Liver (tissue), 9 donors: ENCODE data around the gene ZNF775. TPM values are rescaled to one million over a fixed set of nuclear protein-coding genes. Genes with fewer than 3 reads are reported as not detected.

ENCODE experiments used
- DNase-seq: peaks from one replicate; pipeline ENCODE4 v3.0.0-alpha.2; 2017; ENCODE audit warnings: low spot score
- H3K27ac ChIP-seq, 2 donors: one replicate each; pipeline ENCODE4 v1.7.0; 2013; ENCODE audit warnings: inconsistent platforms in 2 of 2, low read length in 2 of 2, control low read depth in 1 of 2, low read depth in 1 of 2, mild to moderate bottlenecking in 1 of 2
- H3K27me3 ChIP-seq, 4 donors: one replicate each; pipeline versions ENCODE4 v1.6.1 to v1.7.0; 2013; ENCODE audit warnings: low read length in 3 of 4, inconsistent platforms in 1 of 4, mild to moderate bottlenecking in 1 of 4, moderate library complexity in 1 of 4; ENCODE audit not compliant: control insufficient read depth in 4 of 4, insufficient read depth in 4 of 4
- H3K36me3 ChIP-seq, 4 donors: one replicate each; pipeline versions ENCODE4 v1.6.1 to v1.7.0; 2013; ENCODE audit warnings: low read length in 3 of 4, mild to moderate bottlenecking in 3 of 4, low read depth in 1 of 4, moderate library complexity in 1 of 4; ENCODE audit not compliant: control insufficient read depth in 4 of 4, insufficient read depth in 3 of 4
- H3K4me1 ChIP-seq, 4 donors: one replicate each; pipeline versions ENCODE4 v1.6.1 to v1.7.0; 2013; ENCODE audit warnings: low read length in 3 of 4, mild to moderate bottlenecking in 3 of 4, moderate library complexity in 1 of 4; ENCODE audit not compliant: control insufficient read depth in 4 of 4, insufficient read depth in 4 of 4
- H3K4me3 ChIP-seq, 3 donors: one replicate each; pipeline versions ENCODE4 v1.6.1 to v1.7.0; 2013; ENCODE audit warnings: low read length in 3 of 3, control low read depth in 1 of 3, low read depth in 1 of 3, mild to moderate bottlenecking in 1 of 3
- H3K9ac ChIP-seq, 2 donors: one replicate each; pipeline ENCODE4 v1.7.0; 2013; ENCODE audit warnings: low read length in 2 of 2, mild to moderate bottlenecking in 2 of 2, moderate library complexity in 2 of 2, control low read depth in 1 of 2, low read depth in 1 of 2
- H3K9me3 ChIP-seq, 4 donors: one replicate each; pipeline versions ENCODE4 v1.6.1 to v1.7.0; 2013; ENCODE audit warnings: low read length in 3 of 4; ENCODE audit not compliant: control insufficient read depth in 4 of 4
- CTCF ChIP-seq: fragments of 150-350 bp; IDR thresholded peaks from 2 replicates; pipeline ENCODE4 v1.5.1; 2017; ENCODE audit warnings: improper control_type of control experiment, low read depth, low read length; ENCODE audit not compliant: missing input control
- EGR1 ChIP-seq, 2 donors: IDR thresholded peaks; 2 replicates each; pipeline ENCODE4 v1.6.1; 2016 to 2018; ENCODE audit warnings: antibody characterized with exemption in 2 of 2, low read depth in 2 of 2
- FOXA1 ChIP-seq: IDR thresholded peaks from 2 replicates; pipeline ENCODE4 v1.6.1; 2016; ENCODE audit warnings: antibody characterized with exemption
- FOXA2 ChIP-seq: IDR thresholded peaks from 2 replicates; pipeline ENCODE4 v1.6.1; 2016; ENCODE audit warnings: antibody characterized with exemption
- GABPA ChIP-seq, 2 donors: IDR thresholded peaks in 1 of 2; conservative IDR thresholded peaks in 1 of 2; 2 replicates each; pipeline ENCODE4 v1.6.1; 2016; ENCODE audit warnings: antibody characterized with exemption in 2 of 2, mild to moderate bottlenecking in 1 of 2, moderate library complexity in 1 of 2
- HNF4A ChIP-seq, 2 donors: conservative IDR thresholded peaks; 2 replicates each; pipeline ENCODE4 v1.6.1; 2016; ENCODE audit warnings: antibody characterized with exemption in 2 of 2, mild to moderate bottlenecking in 2 of 2
- HNF4G ChIP-seq: IDR thresholded peaks from 2 replicates; pipeline ENCODE4 v1.6.1; 2016; ENCODE audit warnings: antibody characterized with exemption
- JUND ChIP-seq, 2 donors: IDR thresholded peaks; 2 replicates each; pipeline ENCODE4 v1.6.1; 2016; ENCODE audit warnings: antibody characterized with exemption in 2 of 2
- MAX ChIP-seq: IDR thresholded peaks from 2 replicates; pipeline ENCODE4 v1.6.1; 2016; ENCODE audit warnings: antibody characterized with exemption
- NR2F2 ChIP-seq: IDR thresholded peaks from 2 replicates; pipeline ENCODE4 v1.6.1; 2016; ENCODE audit warnings: antibody characterized with exemption
- RAD21 ChIP-seq, 2 donors: IDR thresholded peaks; 2 replicates each; pipeline ENCODE4 v1.6.1; 2016; ENCODE audit warnings: antibody characterized with exemption in 2 of 2, mild to moderate bottlenecking in 2 of 2
- REST ChIP-seq: IDR thresholded peaks from 2 replicates; pipeline ENCODE4 v1.6.1; 2016; ENCODE audit warnings: antibody characterized with exemption, mild to moderate bottlenecking
- RXRA ChIP-seq, 2 donors: IDR thresholded peaks; 2 replicates each; pipeline ENCODE4 v1.6.1; 2017 to 2018; ENCODE audit warnings: antibody characterized with exemption in 2 of 2, mild to moderate bottlenecking in 1 of 2
- SP1 ChIP-seq: IDR thresholded peaks from 2 replicates; pipeline ENCODE4 v1.6.1; 2018; ENCODE audit warnings: antibody characterized with exemption, mild to moderate bottlenecking
- TAF1 ChIP-seq: conservative IDR thresholded peaks from 2 replicates; pipeline ENCODE4 v1.6.1; 2016; ENCODE audit warnings: antibody characterized with exemption, mild to moderate bottlenecking
- YY1 ChIP-seq: IDR thresholded peaks from 2 replicates; pipeline ENCODE4 v1.6.1; 2016; ENCODE audit warnings: antibody characterized with exemption, mild to moderate bottlenecking
- WGBS: extraction: QIAGEN DNeasy Blood & Tissue Kit; methylation state at CpG from one replicate; pipeline ENCODE4 v1.1.7; 2013; 5-methylcytosine and 5-hydroxymethylcytosine counted together
- polyA plus RNA-seq, 2 donors: library from polyadenylated mRNA; stranded (reverse) in 1 of 2; unstranded in 1 of 2; fragments of 200-250 nt in 1 of 2; fragments of >200 nt in 1 of 2; fragmentation: Nextera tagmentation in 1 of 2; extraction: Ambion mirVana in 1 of 2; gene quantifications; one replicate each; pipeline versions ENCODE4 v1.2.1 to v1.2.3, GENCODE V29; 2013 to 2015
- total RNA-seq, 2 donors: library from RNA; depleted of rRNA; stranded (reverse); fragments of >200 nt; gene quantifications; one replicate each; pipeline ENCODE4 v1.2.3, GENCODE V29; 2014
- TF ChIP-seq, protein P1 (sequence below): IDR thresholded peaks from 2 replicates; pipeline ENCODE4 v1.6.1; 2016; ENCODE audit warnings: antibody characterized with exemption
- TF ChIP-seq, protein P2 (sequence below): IDR thresholded peaks from 2 replicates; pipeline ENCODE4 v1.6.1; 2016; ENCODE audit warnings: antibody characterized with exemption
- donor health status: healthy.
- donor health status: healthy.
- donor health status: healthy.
- donor health status: healthy.
- donor health status: healthy.

ZNF775 gene
- total and polyA plus RNA-seq, 4 donors = 0.08 to 3.1 (median 0.52) TPM

DNA sequence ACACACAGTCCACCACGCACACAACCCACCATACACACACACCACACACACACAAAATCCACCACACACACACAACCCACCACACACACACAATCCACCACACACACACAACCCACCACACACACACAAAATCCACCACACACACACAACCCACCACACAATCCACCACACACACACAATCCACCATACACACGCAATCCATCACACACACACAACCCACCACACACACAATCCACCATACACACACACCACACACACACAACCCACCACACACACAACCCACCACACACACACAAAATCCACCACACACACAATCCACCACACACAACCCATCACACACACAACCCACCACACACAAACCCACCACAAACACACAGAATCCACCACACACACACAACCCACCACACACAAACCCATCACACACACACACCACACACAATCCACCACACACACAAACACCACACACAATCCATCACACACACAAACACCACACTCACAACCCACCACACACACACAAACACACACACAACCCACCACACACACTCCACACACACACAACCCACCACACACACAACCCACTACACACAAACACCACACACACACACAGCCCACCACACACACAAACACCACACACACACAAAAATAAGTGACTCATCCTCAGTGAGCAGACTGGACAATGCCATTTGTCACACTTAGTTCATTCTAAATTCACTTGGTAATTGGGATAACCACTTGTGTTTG is 19.3 kb upstream of the ZNF775 start:
- Histone ChIP-seq H3K9me3 (no peaks in the 10 kb centered on the region), H3K4me1 (peaks cover 0 to 20% (median 15%) of the 10 kb centered on the region in 4 donors), H3K27ac (no peak overlapping the region), H3K4me3 (no peak overlapping the region), H3K27me3 (no peaks in the 10 kb centered on the region), H3K36me3 (no peaks in the 10 kb centered on the region), H3K9ac (no peak overlapping the region)
- DNase-seq = no peak
- WGBS = 99% methylated on average over 2 of the region's 2 CpGs
- TF ChIP-seq REST (no peak), HNF4A (conservative IDR thresholded peaks at IDR 0.05) (no peak), SP1 (no peak), RXRA (IDR thresholded peaks at IDR 0.05) (no peak), GABPA (IDR thresholded peaks at IDR 0.05 in 1 of 2, conservative IDR thresholded peaks at IDR 0.05 in 1 of 2) (no peak), JUND (IDR thresholded peaks at IDR 0.05) (no peak), NR2F2 (no peak), FOXA1 (no peak), EGR1 (IDR thresholded peaks at IDR 0.05; ENCODE audit: low read depth in 2 of 2) (no peak), RAD21 (IDR thresholded peaks at IDR 0.05) (no peak), TAF1 (no peak), FOXA2 (no peak), YY1 (no peak), MAX (no peak), CTCF (no peak), HNF4G (no peak)
- TF ChIP-seq, protein P1, sequence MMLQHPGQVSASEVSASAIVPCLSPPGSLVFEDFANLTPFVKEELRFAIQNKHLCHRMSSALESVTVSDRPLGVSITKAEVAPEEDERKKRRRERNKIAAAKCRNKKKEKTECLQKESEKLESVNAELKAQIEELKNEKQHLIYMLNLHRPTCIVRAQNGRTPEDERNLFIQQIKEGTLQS = no peak
- TF ChIP-seq, protein P2, sequence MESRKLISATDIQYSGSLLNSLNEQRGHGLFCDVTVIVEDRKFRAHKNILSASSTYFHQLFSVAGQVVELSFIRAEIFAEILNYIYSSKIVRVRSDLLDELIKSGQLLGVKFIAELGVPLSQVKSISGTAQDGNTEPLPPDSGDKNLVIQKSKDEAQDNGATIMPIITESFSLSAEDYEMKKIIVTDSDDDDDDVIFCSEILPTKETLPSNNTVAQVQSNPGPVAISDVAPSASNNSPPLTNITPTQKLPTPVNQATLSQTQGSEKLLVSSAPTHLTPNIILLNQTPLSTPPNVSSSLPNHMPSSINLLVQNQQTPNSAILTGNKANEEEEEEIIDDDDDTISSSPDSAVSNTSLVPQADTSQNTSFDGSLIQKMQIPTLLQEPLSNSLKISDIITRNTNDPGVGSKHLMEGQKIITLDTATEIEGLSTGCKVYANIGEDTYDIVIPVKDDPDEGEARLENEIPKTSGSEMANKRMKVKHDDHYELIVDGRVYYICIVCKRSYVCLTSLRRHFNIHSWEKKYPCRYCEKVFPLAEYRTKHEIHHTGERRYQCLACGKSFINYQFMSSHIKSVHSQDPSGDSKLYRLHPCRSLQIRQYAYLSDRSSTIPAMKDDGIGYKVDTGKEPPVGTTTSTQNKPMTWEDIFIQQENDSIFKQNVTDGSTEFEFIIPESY = no peak
